ENCODE data around the gene MAZ. TPM values are rescaled to one million over a fixed set of nuclear protein-coding genes. Genes with fewer than 3 reads are reported as not detected.
"Not testable (repeated sequence)": the region's sequence is repeated elsewhere in the genome, so short reads cannot be mapped to it uniquely, and the experiment has no call there.

Gene MAZ
- total RNA-seq, 6 experiments from 2014 or later: 42.9 to 106 (median 60.7) TPM

GRCh38 chr16:29826342-29826695, 20.0 kb downstream of the MAZ start:
- ATAC-seq: no peak
- H3K36me3 ChIP-seq: peaks cover 0 to 7% (median under 1%) of the 10 kb centered on the region in 4 donors
- intact Hi-C loops (cut with DNase I): no loop called here
- 100% methylated on average over 1 of the region's 8 CpGs for WGBS (ENCODE audit: insufficient coverage, low coverage, low lambda C conversion rate, missing lambda C conversion rate)
- DNase-seq: no peak
- TF ChIP-seq CTCF (IDR thresholded peaks at IDR 0.05) (no peak), POLR2A (IDR thresholded peaks at IDR 0.05) (no peak)
- H3K9me3 ChIP-seq: no peaks in the 10 kb centered on the region
- H3K4me3 ChIP-seq: no peak overlapping the region
- peaks cover 0 to 40% (median 19%) of the 10 kb centered on the region in 4 donors for H3K4me1 ChIP-seq
- no peak overlapping the region for H3K27ac ChIP-seq
- H3K27me3 ChIP-seq: no peaks in the 10 kb centered on the region

- Histone ChIP-seq H3K36me3 (peaks cover 9 to 28% (median 20%) of the 10 kb centered on the region in 4 donors), H3K4me1 (peaks cover 0 to 25% (median 5%) of the 10 kb centered on the region in 4 donors), H3K27me3 (no peaks in the 10 kb centered on the region), H3K27ac (peak overlapping the region in 1 of 3 donors; percentile 59), H3K9me3 (no peaks in the 10 kb centered on the region), H3K4me3 (no peak overlapping the region)
- no peak for DNase-seq
- TF ChIP-seq CTCF (IDR thresholded peaks at IDR 0.05) (no peak), POLR2A (IDR thresholded peaks at IDR 0.05) (no peak)
- no peak for ATAC-seq
- intact Hi-C loops (cut with DNase I): no loop called here
- WGBS (ENCODE audit: insufficient coverage, low coverage, low lambda C conversion rate, missing lambda C conversion rate): no CpG with 5 or more reads among the region's 11 CpGs
Observed at GRCh38 chr16:29830774-29831173, 24.4 kb downstream of the MAZ start.

- peaks cover 0 to 25% (median 5%) of the 10 kb centered on the region in 4 donors for H3K4me1 ChIP-seq
- peak overlapping the region in 1 of 3 donors; percentile 59 for H3K27ac ChIP-seq
- DNase-seq (peak in 1 of 3 donors; percentile 78), ATAC-seq (peak; percentile 43 to 90 (median 60))
- TF ChIP-seq POLR2A (IDR thresholded peaks at IDR 0.05) (no peak), CTCF (IDR thresholded peaks at IDR 0.05) (no peak)
- intact Hi-C loops (cut with DNase I): no loop called here
- 60% methylated on average over 1 of the region's 2 CpGs for WGBS (ENCODE audit: insufficient coverage, low coverage, low lambda C conversion rate, missing lambda C conversion rate)
- peaks cover 9 to 32% (median 22%) of the 10 kb centered on the region in 4 donors for H3K36me3 ChIP-seq
- no peak overlapping the region for H3K4me3 ChIP-seq
- no peaks in the 10 kb centered on the region for H3K27me3 ChIP-seq
- no peaks in the 10 kb centered on the region for H3K9me3 ChIP-seq
Observed at GRCh38 chr16:29831490-29831889, 25.2 kb downstream of the MAZ start.

GRCh38 chr16:29833219-29833618, 26.9 kb downstream of the MAZ start:
- Histone ChIP-seq H3K4me1 (peaks cover 0 to 25% (median 5%) of the 10 kb centered on the region in 4 donors), H3K36me3 (peaks cover 9 to 48% (median 31%) of the 10 kb centered on the region in 4 donors)
- H3K9me3 ChIP-seq; H3K4me3 ChIP-seq; ATAC-seq; H3K27ac ChIP-seq; DNase-seq; H3K27me3 ChIP-seq; intact Hi-C loops (cut with DNase I): not testable (repeated sequence)
- WGBS (ENCODE audit: insufficient coverage, low coverage, low lambda C conversion rate, missing lambda C conversion rate): no CpG with 5 or more reads among the region's 4 CpGs

- ATAC-seq: no peak
- 100% methylated on average over 1 of the region's 5 CpGs for WGBS (ENCODE audit: insufficient coverage, low coverage, low lambda C conversion rate, missing lambda C conversion rate)
- peaks cover 0 to 19% (median 5%) of the 10 kb centered on the region in 4 donors for H3K4me1 ChIP-seq
- peaks cover 9 to 56% (median 34%) of the 10 kb centered on the region in 4 donors for H3K36me3 ChIP-seq
- intact Hi-C loops (cut with DNase I): no loop called here
- no peak overlapping the region for H3K27ac ChIP-seq
- no peak for DNase-seq
- no peaks in the 10 kb centered on the region for H3K27me3 ChIP-seq
- H3K4me3 ChIP-seq: no peak overlapping the region
- no peak for TF ChIP-seq POLR2A (IDR thresholded peaks at IDR 0.05)
- TF ChIP-seq CTCF (IDR thresholded peaks at IDR 0.05): no peak
- no peaks in the 10 kb centered on the region for H3K9me3 ChIP-seq
Observed at GRCh38 chr16:29834079-29834478, 27.8 kb downstream of the MAZ start.

Measured in right lobe of liver (tissue), 6 donors.